HepG2 (cell line): ENCODE measurements around the gene KRTAP5-9. TPM values are rescaled to one million over a fixed set of nuclear protein-coding genes. Genes with fewer than 3 reads are reported as not detected.

Experiments used
- ATAC-seq: fragments of 200-7000 bp; cut with Tn5 transposase; 3 replicates; pipeline ENCODE4 v1.9.1; 2020; ENCODE audit warnings: mild to moderate bottlenecking, moderate library complexity
- BruUV-seq: library from RNA; stranded (reverse); fragments of 400-500 nt; replicated peaks from 2 replicates; lab custom pipeline; 2021; lab: Mats Ljungman, UMichigan
- CTCF ChIA-PET: fragments of 300-600 bp; formaldehyde crosslinking; extraction: SDS; loops from one replicate; lab custom pipeline; 2021; ENCODE audit warnings: low total read pairs, inconsistent platforms, low intra/inter-chr PET ratio; lab: Yijun Ruan, JAX
- POLR2A ChIA-PET: fragments of 350-600 bp; sonication (Branson Sonifier 250); formaldehyde crosslinking; loops from one replicate; lab custom pipeline; 2020; ENCODE audit warnings: antibody characterized with exemption, inconsistent platforms; lab: Yijun Ruan, JAX
- DNase-seq: peaks from one replicate; pipeline ENCODE4 v3.0.0-alpha.2; 2015; ENCODE audit warnings: low spot score
- FAIRE-seq: peaks from 3 replicates; lab custom pipeline; 2011; peaks lifted over from hg19 to GRCh38; lab: Jason Lieb, UNC
- H2AFZ ChIP-seq: one replicate; pipeline ENCODE4 v1.6.1; 2011; ENCODE audit warnings: low read length, inconsistent platforms
- H3K27ac ChIP-seq: fragments of 300-600 bp; 3 replicates; pipeline ENCODE4 v1.8.0; 2011; ENCODE audit warnings: mixed run types, mild to moderate bottlenecking, mixed read lengths, low read length, inconsistent platforms; ENCODE audit not compliant: insufficient read depth; ENCODE audit errors: extremely low read length
- H3K27me3 ChIP-seq, 2 experiments: fragments of 200-600 bp in 1 of 2; 2 replicates in 1 of 2; 3 replicates in 1 of 2; pipeline versions ENCODE4 v1.6.0 to v1.8.0; 2011; ENCODE audit warnings: low read length in 2 of 2, mild to moderate bottlenecking in 2 of 2, moderate library complexity in 2 of 2, inconsistent platforms in 1 of 2; ENCODE audit not compliant: insufficient read depth in 2 of 2, control insufficient read depth in 1 of 2
- H3K36me3 ChIP-seq, 2 experiments: fragments of 200-600 bp in 1 of 2; replicated peaks in 1 of 2; 2 replicates in 1 of 2; 3 replicates in 1 of 2; pipeline versions ENCODE4 v1.5.1 to v1.8.0; 2011; ENCODE audit warnings: low read length in 2 of 2, inconsistent platforms in 1 of 2; ENCODE audit not compliant: insufficient read depth in 2 of 2, control insufficient read depth in 1 of 2
- H3K4me1 ChIP-seq: 2 replicates; pipeline ENCODE4 v1.5.1; 2012; ENCODE audit warnings: low read length, inconsistent platforms; ENCODE audit not compliant: insufficient read depth
- H3K4me2 ChIP-seq: 2 replicates; pipeline ENCODE4 v1.6.0; 2011; ENCODE audit warnings: low read depth, low read length, inconsistent platforms
- H3K4me3 ChIP-seq, 3 experiments: fragments of 200-600 bp in 1 of 3; sonication (generic), shearing (Covaris generic) in 1 of 3; replicated peaks in 1 of 3; 2 replicates each; pipeline ENCODE4 v1.5.1; 2011 to 2016; ENCODE audit warnings: low read length in 3 of 3, inconsistent platforms in 2 of 3, low read depth in 2 of 3, mild to moderate bottlenecking in 2 of 3, control low read depth in 1 of 3, mixed read lengths in 1 of 3; ENCODE audit not compliant: insufficient read depth in 1 of 3
- H3K79me2 ChIP-seq: one replicate; pipeline ENCODE4 v1.6.1; 2011; ENCODE audit warnings: low read length, inconsistent platforms; ENCODE audit not compliant: insufficient read depth
- H3K9ac ChIP-seq: 2 replicates; pipeline ENCODE4 v1.6.0; 2011; ENCODE audit warnings: mild to moderate bottlenecking, low read depth, low read length, inconsistent platforms; ENCODE audit not compliant: insufficient read depth
- H3K9me3 ChIP-seq: 2 replicates; pipeline ENCODE4 v1.5.1; 2012; ENCODE audit warnings: mild to moderate bottlenecking, low read length
- H4K20me1 ChIP-seq: 2 replicates; pipeline ENCODE4 v1.6.0; 2011; ENCODE audit warnings: inconsistent platforms, mild to moderate bottlenecking, low read length, moderate library complexity; ENCODE audit not compliant: insufficient read depth
- JARID2 ChIP-seq: sonication (generic); formaldehyde crosslinking; IDR thresholded peaks from 2 replicates; pipeline ENCODE4 v1.8.1; 2023; ENCODE audit warnings: missing genetic modification reagents, inconsistent platforms; ENCODE audit not compliant: insufficient replicate concordance
- NPAS2 ChIP-seq: sonication (generic); formaldehyde crosslinking; IDR thresholded peaks from 2 replicates; pipeline ENCODE4 v1.8.0; 2022; ENCODE audit warnings: mild to moderate bottlenecking, missing genetic modification reagents, borderline replicate concordance
- REPIN1 ChIP-seq: sonication (generic); formaldehyde crosslinking; IDR thresholded peaks from 2 replicates; pipeline ENCODE4 v1.8.0; 2022; ENCODE audit warnings: missing genetic modification reagents, low read depth, mild to moderate bottlenecking, borderline replicate concordance
- ZC3H13 ChIP-seq: sonication (generic); formaldehyde crosslinking; IDR thresholded peaks from 2 replicates; pipeline ENCODE4 v1.8.1; 2023; ENCODE audit warnings: mild to moderate bottlenecking, missing genetic modification reagents, moderate library complexity
- ZEB1 ChIP-seq: IDR thresholded peaks from 2 replicates; pipeline ENCODE4 v1.6.1; 2012; ENCODE audit warnings: mild to moderate bottlenecking, low read depth, inconsistent platforms; ENCODE audit not compliant: insufficient replicate concordance
- ZNF20 ChIP-seq: sonication (generic); formaldehyde crosslinking; IDR thresholded peaks from 2 replicates; pipeline ENCODE4 v1.4.0; 2020; ENCODE audit warnings: mild to moderate bottlenecking, moderate library complexity, missing genetic modification reagents
- WGBS: methylation state at CpG from one replicate; pipeline ENCODE4 v1.1.6; 2017; ENCODE audit warnings: low lambda C conversion rate; 5-methylcytosine and 5-hydroxymethylcytosine counted together
- in situ Hi-C: cut with HindIII; loops from 2 replicates; pipeline ENCODE4 v1.10.0; 2017; ENCODE audit warnings: low pct_unique_long_range_greater_than_20kb; ENCODE audit not compliant: extremely low pct_ligation_motif_present
- intact Hi-C: fragments of 100-400 bp; cut with micrococcal nuclease; formaldehyde crosslinking; loops from one replicate; pipeline ENCODE4 v1.10.0; 2022; ENCODE audit not compliant: unreplicated experiment
- polyA plus RNA-seq, 8 experiments: library from polyadenylated mRNA; depleted of rRNA in 3 of 8; stranded (reverse) in 7 of 8; unstranded in 1 of 8; fragments of >200 nt; fragmentation: Illumina TruSeq in 4 of 8; extraction: Trizol in 4 of 8; gene quantifications; 2 replicates each; pipeline versions ENCODE4 v1.2.1 to v1.2.3, GENCODE V29; 2011 to 2016; ENCODE audit warnings: low read depth in 4 of 8, missing spikeins in 1 of 8, mixed read lengths in 1 of 8; ENCODE audit not compliant: insufficient read depth in 1 of 8
- total RNA-seq, 5 experiments: library from RNA; depleted of rRNA; stranded (reverse); fragments of >200 nt; fragmentation: Illumina TruSeq; extraction: Trizol; gene quantifications; 2 replicates each; pipeline ENCODE4 v1.2.3, GENCODE V29; 2016; ENCODE audit warnings: low read depth in 1 of 5
- TF ChIP-seq, protein P1 (sequence below): sonication (generic); IDR thresholded peaks from 2 replicates; pipeline ENCODE4 v1.6.1; 2016; ENCODE audit warnings: low read depth, borderline replicate concordance

The KRTAP5-9 gene
- total and polyA plus RNA-seq, 2 of the 13 experiments (the other 11 are each of a cell fraction or from before 2014, with no cell fraction given) = 0.09 TPM; not detected in 1

DNA sequence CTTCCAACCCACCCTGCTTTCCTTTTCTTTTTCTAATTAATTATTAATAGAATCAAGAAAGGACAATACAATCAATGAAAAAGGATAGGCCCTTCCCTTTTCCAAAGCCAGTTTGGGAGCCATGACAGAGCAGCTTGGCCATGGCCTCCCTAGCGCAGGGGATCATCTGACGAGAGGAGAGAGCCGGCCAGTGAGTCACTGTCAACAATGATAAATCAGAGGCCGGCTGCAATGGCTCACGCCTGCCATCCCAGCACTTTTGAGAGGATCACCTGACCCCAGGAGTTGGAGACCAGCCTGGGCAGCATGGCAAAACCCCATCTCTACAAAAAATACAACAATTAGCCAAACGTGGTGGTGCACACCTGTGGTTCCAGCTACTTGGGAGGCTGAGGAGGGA lies 48.7 kb upstream of the KRTAP5-9 start:
- in situ Hi-C loops = no loop called here
- Histone ChIP-seq H3K4me2 (no peak overlapping the region), H3K27ac (no peak overlapping the region), H3K36me3 (peaks cover 16 to 59% of the 10 kb centered on the region in 2 experiments; a peak in 4 of 5 replicates)
- DNase-seq (no peak), FAIRE-seq (no peak)
- TF ChIP-seq JARID2 (CRISPR knock-in tag) (no peak), REPIN1 (CRISPR knock-in tag) (no peak), ZC3H13 (CRISPR knock-in tag) (no peak), ZEB1 (no peak)
- TF ChIP-seq, protein P1, sequence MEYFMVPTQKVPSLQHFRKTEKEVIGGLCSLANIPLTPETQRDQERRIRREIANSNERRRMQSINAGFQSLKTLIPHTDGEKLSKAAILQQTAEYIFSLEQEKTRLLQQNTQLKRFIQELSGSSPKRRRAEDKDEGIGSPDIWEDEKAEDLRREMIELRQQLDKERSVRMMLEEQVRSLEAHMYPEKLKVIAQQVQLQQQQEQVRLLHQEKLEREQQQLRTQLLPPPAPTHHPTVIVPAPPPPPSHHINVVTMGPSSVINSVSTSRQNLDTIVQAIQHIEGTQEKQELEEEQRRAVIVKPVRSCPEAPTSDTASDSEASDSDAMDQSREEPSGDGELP = no peak
- TF ChIP-seq, all 625 proteins: peak for 0
- POLR2A ChIA-PET = no interaction called here
- H4K20me1 ChIP-seq = no peaks in the 10 kb centered on the region
- no peaks in the 10 kb centered on the region for H3K4me1 ChIP-seq
- no peak for ATAC-seq
- H3K79me2 ChIP-seq = no peaks in the 10 kb centered on the region
- CTCF ChIA-PET = no interaction called here
- no peaks in the 10 kb centered on the region for H3K9me3 ChIP-seq
- no peak overlapping the region for H3K4me3 ChIP-seq
- WGBS = 97% methylated on average over 6 of the region's 6 CpGs
- no peaks in the 10 kb centered on the region for H3K27me3 ChIP-seq
- H2AFZ ChIP-seq = no peak overlapping the region
- intact Hi-C loops = no loop called here
- H3K9ac ChIP-seq = no peak overlapping the region
- BruUV-seq = no TSS peak

DNA sequence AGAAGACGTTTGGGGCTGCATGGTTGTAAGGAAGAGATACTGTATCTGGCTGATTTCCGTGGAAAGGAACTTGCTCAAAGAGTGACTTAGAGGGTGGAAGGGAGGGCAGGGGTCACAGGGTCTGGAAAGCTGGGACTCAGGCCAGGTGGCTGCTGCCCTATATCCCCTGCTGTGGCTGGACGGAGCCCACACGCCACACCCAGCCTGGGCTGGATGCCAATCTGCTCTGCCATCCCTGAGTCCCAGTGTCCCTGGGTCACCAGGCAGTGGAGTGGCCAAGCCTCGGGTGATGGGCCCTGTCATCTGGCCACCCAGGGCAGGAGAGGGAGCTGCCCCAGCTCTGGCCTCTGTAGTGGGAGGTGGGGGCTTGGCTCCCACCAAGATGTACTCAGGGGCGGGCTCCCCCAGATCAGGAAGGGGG lies 47.6 kb upstream of the KRTAP5-9 start:
- no peak for FAIRE-seq
- DNase-seq = no peak
- no peaks in the 10 kb centered on the region for H3K79me2 ChIP-seq
- no peak overlapping the region for H3K27ac ChIP-seq
- intact Hi-C loops (no loop called here), in situ Hi-C loops (no loop called here)
- no peak overlapping the region for H3K4me3 ChIP-seq
- 70% methylated on average over 4 of the region's 6 CpGs for WGBS
- H3K4me1 ChIP-seq = no peaks in the 10 kb centered on the region
- H3K9me3 ChIP-seq = no peaks in the 10 kb centered on the region
- no peaks in the 10 kb centered on the region for H3K27me3 ChIP-seq
- ChIA-PET POLR2A (no interaction called here), CTCF (no interaction called here)
- no peak for ATAC-seq
- H3K9ac ChIP-seq = no peak overlapping the region
- no TSS peak for BruUV-seq
- H3K4me2 ChIP-seq = no peak overlapping the region
- no peaks in the 10 kb centered on the region for H4K20me1 ChIP-seq
- H3K36me3 ChIP-seq = peaks cover 16 to 49% of the 10 kb centered on the region in 2 experiments; a peak in 4 of 5 replicates
- H2AFZ ChIP-seq = no peak overlapping the region
- TF ChIP-seq NPAS2 (CRISPR knock-in tag) (no peak), ZNF20 (CRISPR knock-in tag) (no peak)
